ENCODE results near the gene GPR37L1. TPM values are rescaled to one million over a fixed set of nuclear protein-coding genes. Genes with fewer than 3 reads are reported as not detected.

Gene GPR37L1
- total and polyA plus RNA-seq, 2 of the 8 experiments (the other 6 are each of a cell fraction or from before 2014, with no cell fraction given): 0.13 to 0.23 TPM

DNA sequence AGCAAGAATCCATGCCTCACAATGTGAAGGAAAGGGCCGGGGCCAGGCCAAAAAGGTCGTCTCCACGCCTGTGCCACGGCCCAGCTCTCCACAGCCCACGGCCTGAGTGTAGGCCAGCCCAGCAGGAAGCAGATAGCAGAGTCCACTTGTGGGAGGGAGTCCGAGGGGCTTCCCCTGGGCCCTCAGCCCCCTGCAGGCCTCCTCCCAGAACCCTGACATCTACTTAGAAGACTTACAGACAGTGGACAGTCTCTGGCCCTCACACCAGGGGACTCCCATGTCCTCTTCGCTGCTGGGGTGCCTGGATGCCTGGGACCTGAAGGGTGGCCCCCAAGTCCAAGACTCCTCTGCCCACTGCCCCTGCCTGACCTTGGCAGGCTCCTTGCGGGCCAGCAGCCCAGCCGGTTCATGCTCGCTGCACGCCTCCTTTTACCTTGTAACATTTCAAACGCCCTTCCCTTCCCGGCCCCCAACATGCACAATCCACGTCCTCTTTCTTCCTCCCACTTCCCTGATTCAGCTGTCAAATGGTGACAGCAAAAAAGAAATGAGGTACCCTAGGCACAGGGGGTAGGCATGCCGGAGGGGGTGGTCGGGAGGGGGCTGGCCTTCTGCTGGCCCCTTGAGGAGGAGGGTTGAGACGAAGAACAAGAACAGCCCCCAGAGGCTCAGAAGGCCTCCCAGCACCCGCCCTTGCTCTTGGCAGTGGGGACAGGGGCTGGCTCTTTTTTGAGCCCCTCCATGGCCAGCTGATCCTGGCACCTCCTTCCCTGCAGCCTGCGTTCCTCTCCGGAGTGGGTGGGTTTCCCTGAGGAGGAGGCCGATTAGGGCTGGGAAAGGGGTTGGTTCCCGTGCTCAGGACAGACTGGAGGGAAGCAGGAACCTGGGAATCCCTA lies 38.7 kb downstream of the GPR37L1 start:
- POLR2A ChIA-PET (ENCODE audit: partially characterized antibody): no interaction called here
- H3K79me2 ChIP-seq (ENCODE audit: control insufficient read depth in 1 of 2, insufficient read depth in 2 of 2, low read length in 2 of 2): no peaks in the 10 kb centered on the region
- H3K9ac ChIP-seq (replicated peaks in 1 of 4; ENCODE audit: extremely low read depth in 1 of 4, low read depth in 3 of 4, low read length in 3 of 4): no peak overlapping the region
- H3K36me3 ChIP-seq (ENCODE audit: control insufficient read depth in 2 of 4, insufficient read depth in 4 of 4, low read length in 3 of 4): no peaks in the 10 kb centered on the region
- no peak overlapping the region for H2AK5ac ChIP-seq (ENCODE audit: low read depth, low read length)
- peak overlapping the region; percentile 90 for H4K91ac ChIP-seq (replicated peaks; ENCODE audit: insufficient read length, low read length)
- H4K8ac ChIP-seq (ENCODE audit: extremely low read depth, insufficient read depth, low read length): no peak overlapping the region
- peaks cover 2 to 29% (median 13%) of the 10 kb centered on the region in 4 experiments for H3K4me1 ChIP-seq (replicated peaks in 1 of 4; ENCODE audit: control insufficient read depth in 3 of 4, insufficient read depth in 4 of 4, low read length in 3 of 4)
- FAIRE-seq (no peak), DNase-seq (ENCODE audit: low read depth in 1 of 2, low spot score in 2 of 2) (no peak)
- H3K9me3 ChIP-seq (ENCODE audit: insufficient read depth in 2 of 2, low read depth in 1 of 2, low read length in 1 of 2): no peaks in the 10 kb centered on the region
- H2BK20ac ChIP-seq (ENCODE audit: low read length): no peak overlapping the region
- H3K4me3 ChIP-seq (ENCODE audit: extremely low read depth in 1 of 4, insufficient read depth in 2 of 4, low read depth in 3 of 4, low read length in 4 of 4): no peak overlapping the region
- no peak overlapping the region for H3K27ac ChIP-seq (ENCODE audit: low read depth, low read length)
- H2BK5ac ChIP-seq (ENCODE audit: low read depth, low read length): no peak overlapping the region
- no peak overlapping the region for H3K18ac ChIP-seq (ENCODE audit: extremely low read depth, low read length)
- no peaks in the 10 kb centered on the region for H4K20me1 ChIP-seq (replicated peaks in 1 of 2; ENCODE audit: control insufficient read depth in 1 of 2, insufficient read depth in 2 of 2, low read length in 2 of 2)
- no peak overlapping the region for H3K56ac ChIP-seq (replicated peaks; ENCODE audit: insufficient read length, low read depth, low read length)
- WGBS, 2 experiments (ENCODE audit: extremely low coverage in 1 of 2, insufficient coverage in 1 of 2, insufficient read length in 1 of 2, insufficient replicate concordance in 2 of 2, low coverage in 1 of 2, low lambda C conversion rate in 2 of 2, missing lambda C conversion rate in 1 of 2): 79% methylated on average over 19 of the region's 22 CpGs; no CpG with 5 or more reads in 1 of the 2 experiments
- no peak overlapping the region for H3K14ac ChIP-seq (ENCODE audit: insufficient read length)
- H3K27me3 ChIP-seq (replicated peaks in 1 of 4; ENCODE audit: control insufficient read depth in 3 of 4, extremely low read depth in 1 of 4, insufficient read depth in 3 of 4, low read length in 3 of 4): no peaks in the 10 kb centered on the region
- 0 out of 2 replicates have a peak overlapping the region, but pooled peaks have one; percentile 50 for H2BK12ac ChIP-seq (ENCODE audit: low read depth, low read length)
- H3K23me2 ChIP-seq (ENCODE audit: low read depth, low read length): no peaks in the 10 kb centered on the region
- no peak overlapping the region for H2BK120ac ChIP-seq (replicated peaks; ENCODE audit: low read depth, low read length)
- no peak overlapping the region for H3K4me2 ChIP-seq (ENCODE audit: insufficient read depth in 1 of 2, low read depth in 2 of 2, low read length in 2 of 2)
- no peak overlapping the region for H4K5ac ChIP-seq (ENCODE audit: insufficient read length, low read depth, low read length)
- no peak overlapping the region for H3K23ac ChIP-seq (ENCODE audit: insufficient read length)
- no peaks in the 10 kb centered on the region for H3K79me1 ChIP-seq (ENCODE audit: low read depth, low read length)
- H3K4ac ChIP-seq (replicated peaks; ENCODE audit: insufficient read length, low read depth, low read length): no peak overlapping the region
- CTCF ChIA-PET (ENCODE audit: partially characterized antibody): interaction anchor here (0.6 to 2.6 kb wide), 11 partner anchors 10 to 1447 kb away, joined by 3 to 10 read pairs (median 3); no protein-coding TSS in a partner anchor
- H2BK15ac ChIP-seq (ENCODE audit: low read length): peak overlapping the region; percentile 92; the same call in 1 of the 2 replicates
- no peak overlapping the region for H2AFZ ChIP-seq (ENCODE audit: low read length)
- no peak for TF ChIP-seq FOSL1 (IDR thresholded peaks at IDR 0.05; ENCODE audit: insufficient read depth, low read depth, low read length)
- no peak for TF ChIP-seq EGR1 (IDR thresholded peaks at IDR 0.05; ENCODE audit: borderline replicate concordance, low read depth, low read length)
- TF ChIP-seq ATF2 (IDR thresholded peaks at IDR 0.05; ENCODE audit: low read length): no peak
- no peak for TF ChIP-seq SAP30 (IDR thresholded peaks at IDR 0.05; ENCODE audit: insufficient read depth, insufficient replicate concordance, low read length)
- no peak for TF ChIP-seq EP300 (IDR thresholded peaks at IDR 0.05; ENCODE audit: borderline replicate concordance in 1 of 2, low read depth in 2 of 2, low read length in 2 of 2)
- no peak for TF ChIP-seq TEAD4 (IDR thresholded peaks at IDR 0.05; ENCODE audit: low read depth, low read length)
- no peak for TF ChIP-seq CBX8 (IDR thresholded peaks at IDR 0.05; ENCODE audit: borderline replicate concordance, low read depth, low read length)
- no peak for TF ChIP-seq KDM4A (IDR thresholded peaks at IDR 0.05; ENCODE audit: low read depth, low read length, severe bottlenecking)
- TF ChIP-seq SIRT6 (IDR thresholded peaks at IDR 0.05; ENCODE audit: low read length): no peak
- TF ChIP-seq POLR2AphosphoS5 (IDR thresholded peaks at IDR 0.05; ENCODE audit: low read depth, low read length): no peak
